Smooth muscle cell (in vitro differentiated cells): ENCODE measurements around the gene NT5DC2. TPM values are rescaled to one million over a fixed set of nuclear protein-coding genes. Genes with fewer than 3 reads are reported as not detected.

Experiments
- DNase-seq: peaks from one replicate; lab custom pipeline; 2025; ENCODE audit not compliant: unreplicated experiment; lab: John Stamatoyannopoulos, UW
- H2AFZ ChIP-seq: fragments of 200-600 bp; sonication (generic); 2 replicates; pipeline ENCODE4 v1.6.0; 2016; ENCODE audit warnings: antibody characterized with exemption, low read depth, mild to moderate bottlenecking
- H3F3A ChIP-seq: fragments of 200-600 bp; sonication (generic); 2 replicates; pipeline ENCODE4 v1.6.0; 2017; ENCODE audit warnings: antibody characterized with exemption, low read depth
- H3K27ac ChIP-seq: fragments of 200-600 bp; sonication (generic); 2 replicates; pipeline ENCODE4 v1.5.1; 2016; ENCODE audit warnings: low read depth, mild to moderate bottlenecking
- H3K27me3 ChIP-seq: fragments of 200-600 bp; sonication (generic); 2 replicates; pipeline ENCODE4 v1.6.1; 2016; ENCODE audit warnings: low read depth, mild to moderate bottlenecking
- H3K36me3 ChIP-seq: fragments of 200-600 bp; sonication (generic); 2 replicates; pipeline ENCODE4 v1.5.1; 2016; ENCODE audit warnings: low read depth
- H3K4me1 ChIP-seq: fragments of 200-600 bp; sonication (generic); 2 replicates; pipeline ENCODE4 v1.5.1; 2016; ENCODE audit warnings: low read depth
- H3K4me2 ChIP-seq: fragments of 200-600 bp; sonication (generic); 2 replicates; pipeline ENCODE4 v1.6.0; 2016; ENCODE audit warnings: mild to moderate bottlenecking
- H3K4me3 ChIP-seq: fragments of 200-600 bp; sonication (generic); 2 replicates; pipeline ENCODE4 v1.5.1; 2016; ENCODE audit warnings: mild to moderate bottlenecking
- H3K79me2 ChIP-seq: fragments of 200-600 bp; sonication (generic); 2 replicates; pipeline ENCODE4 v1.6.0; 2016; ENCODE audit warnings: low read depth, mild to moderate bottlenecking
- H3K9ac ChIP-seq: fragments of 200-600 bp; sonication (generic); 2 replicates; pipeline ENCODE4 v1.6.0; 2016; ENCODE audit warnings: low read depth
- H3K9me3 ChIP-seq: fragments of 200-600 bp; sonication (generic); replicated peaks from 2 replicates; pipeline ENCODE4 v1.5.1; 2016; ENCODE audit warnings: low read depth
- H4K20me1 ChIP-seq: fragments of 200-600 bp; sonication (generic); 2 replicates; pipeline ENCODE4 v1.6.0; 2016; ENCODE audit warnings: low read depth
- CTCF ChIP-seq: fragments of 200-600 bp; sonication (generic); IDR thresholded peaks from 2 replicates; pipeline ENCODE4 v1.5.1; 2017; ENCODE audit warnings: borderline replicate concordance, mild to moderate bottlenecking, antibody characterized with exemption; ENCODE audit not compliant: insufficient read depth, poor library complexity, severe bottlenecking
- WGBS: methylation state at CpG from one replicate; pipeline ENCODE4 v1.1.7; 2016; ENCODE audit warnings: low lambda C conversion rate; 5-methylcytosine and 5-hydroxymethylcytosine counted together
- polyA plus RNA-seq: library from polyadenylated mRNA; unstranded; fragments of >200 nt; fragmentation: Nextera tagmentation; extraction: Ambion mirVana; gene quantifications from 2 replicates; pipeline ENCODE4 v1.2.1, GENCODE V29; 2016
- total RNA-seq: library from RNA; depleted of rRNA; stranded (reverse); fragments of >200 nt; gene quantifications from 2 replicates; pipeline ENCODE4 v1.2.3, GENCODE V29; 2014

The NT5DC2 gene
- total and polyA plus RNA-seq, 2 experiments from 2014 or later, result 156 to 248 TPM

GRCh38 chr3:52539010-52539653, 5.5 kb upstream of the NT5DC2 start:
- 96% methylated on average over 5 of the region's 5 CpGs for WGBS
- H3K79me2 ChIP-seq, result peaks cover 51% of the 10 kb centered on the region
- H3K9me3 ChIP-seq, result no peaks in the 10 kb centered on the region
- no peak for DNase-seq
- TF ChIP-seq CTCF, result no peak
- H3K9ac ChIP-seq, result no peak overlapping the region
- H2AFZ ChIP-seq, result no peak overlapping the region
- peak overlapping the region; percentile 93 for H3K4me2 ChIP-seq
- no peaks in the 10 kb centered on the region for H3K36me3 ChIP-seq
- no peak overlapping the region for H3K27ac ChIP-seq
- H3K27me3 ChIP-seq, result no peaks in the 10 kb centered on the region
- H3K4me3 ChIP-seq, result no peak overlapping the region
- H4K20me1 ChIP-seq, result peaks cover 51% of the 10 kb centered on the region
- no peaks in the 10 kb centered on the region for H3F3A ChIP-seq
- H3K4me1 ChIP-seq, result peaks cover 25% of the 10 kb centered on the region

GRCh38 chr3:52537726-52538421, 4.2 kb upstream of the NT5DC2 start:
- no peak overlapping the region for H2AFZ ChIP-seq
- H3F3A ChIP-seq, result no peaks in the 10 kb centered on the region
- TF ChIP-seq CTCF, result no peak
- peak overlapping the region; percentile 84 for H3K27ac ChIP-seq
- H3K9me3 ChIP-seq, result no peaks in the 10 kb centered on the region
- peak overlapping the region; percentile 71 for H3K4me3 ChIP-seq
- H3K9ac ChIP-seq, result peak overlapping the region; percentile 83
- H4K20me1 ChIP-seq, result peaks cover 51% of the 10 kb centered on the region
- WGBS, result 86% methylated on average over 7 of the region's 7 CpGs
- H3K4me1 ChIP-seq, result peaks cover 25% of the 10 kb centered on the region
- no peak for DNase-seq
- no peaks in the 10 kb centered on the region for H3K36me3 ChIP-seq
- H3K4me2 ChIP-seq, result peak overlapping the region; percentile 93
- no peaks in the 10 kb centered on the region for H3K27me3 ChIP-seq
- peaks cover 55% of the 10 kb centered on the region for H3K79me2 ChIP-seq

- peak overlapping the region; percentile 84 for H3K27ac ChIP-seq
- no peak overlapping the region for H2AFZ ChIP-seq
- TF ChIP-seq CTCF, result no peak
- H3K27me3 ChIP-seq, result no peaks in the 10 kb centered on the region
- WGBS, result 15% methylated on average over 6 of the region's 6 CpGs
- H3K36me3 ChIP-seq, result no peaks in the 10 kb centered on the region
- peak overlapping the region; percentile 93 for H3K4me2 ChIP-seq
- no peak for DNase-seq
- H3K9ac ChIP-seq, result peak overlapping the region; percentile 83
- H4K20me1 ChIP-seq, result peaks cover 51% of the 10 kb centered on the region
- H3K79me2 ChIP-seq, result peaks cover 62% of the 10 kb centered on the region
- H3K4me3 ChIP-seq, result peak overlapping the region; percentile 71
- no peaks in the 10 kb centered on the region for H3K9me3 ChIP-seq
- H3F3A ChIP-seq, result no peaks in the 10 kb centered on the region
- H3K4me1 ChIP-seq, result peaks cover 30% of the 10 kb centered on the region
These were observed 3.5 kb upstream of the NT5DC2 start for GRCh38 chr3:52537165-52537620.
